ENCODE data around the gene NR1H2.
A peak's percentile ranks its signal among the peaks of the same experiment; 100 is the strongest.
"Not testable (repeated sequence)": the region's sequence is repeated elsewhere in the genome, so short reads cannot be mapped to it uniquely, and the experiment has no call there.

The NR1H2 gene

DNA sequence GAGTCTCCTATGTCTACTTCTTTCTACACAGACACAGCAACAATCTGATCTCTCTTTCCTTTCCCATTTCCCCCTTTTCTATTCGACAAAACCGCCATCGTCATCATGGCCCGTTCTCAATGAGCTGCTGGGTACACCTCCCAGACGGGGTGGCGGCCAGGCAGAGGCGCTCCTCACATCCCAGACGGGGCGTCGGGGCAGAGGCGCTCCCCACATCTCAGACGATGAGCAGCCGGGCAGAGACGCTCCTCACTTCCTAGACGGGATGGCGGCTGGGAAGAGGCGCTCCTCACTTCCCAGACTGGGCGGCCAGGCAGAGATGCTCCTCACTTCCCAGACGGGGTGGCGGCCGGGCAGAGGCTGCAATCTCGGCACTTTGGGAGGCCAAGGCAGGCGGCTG, 14.7 kb downstream of the NR1H2 start:
- in situ Hi-C loops (cut with MboI; ENCODE audit: low pct_unique_long_range_greater_than_20kb, low sequenced_read_pairs); DNase-seq: not testable (repeated sequence)

DNA sequence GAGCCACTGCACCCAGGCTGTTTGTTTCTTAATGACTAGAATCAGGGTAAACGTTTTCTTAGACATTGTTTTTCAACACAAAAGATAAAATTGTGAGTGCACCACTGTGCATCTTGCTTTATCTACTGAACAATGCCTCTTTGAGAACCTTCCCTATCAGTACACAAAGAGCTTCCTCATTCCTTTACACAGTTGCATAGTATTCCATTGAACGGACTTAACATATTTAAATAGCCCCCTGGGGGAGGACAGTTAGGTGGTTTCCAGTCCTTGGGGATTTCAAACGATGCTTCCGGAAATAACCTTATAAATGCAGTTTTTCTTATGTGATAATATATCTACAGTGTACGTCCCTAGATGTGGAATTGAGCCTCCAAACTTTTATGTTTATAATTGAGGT, 16.5 kb downstream of the NR1H2 start:
- DNase-seq: no peak

DNA sequence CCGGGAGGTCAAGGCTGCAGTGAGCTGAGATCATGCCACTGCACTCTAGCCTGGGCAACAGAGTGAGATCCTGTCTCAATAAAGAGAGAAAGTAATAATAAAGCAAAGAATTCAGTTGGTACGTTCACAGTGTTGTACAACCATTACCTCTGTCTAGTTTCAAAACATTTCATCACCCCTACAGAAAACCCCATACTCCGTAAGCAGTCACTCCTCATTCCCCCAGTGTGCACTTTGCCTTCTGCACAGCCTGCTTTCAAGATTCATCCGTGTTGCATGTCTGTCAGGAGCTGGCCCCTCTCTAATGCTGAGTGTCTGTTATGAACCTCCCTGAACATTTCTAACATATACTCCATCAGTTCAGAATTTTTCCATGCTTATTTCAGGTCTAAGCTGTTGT, 17.3 kb downstream of the NR1H2 start:
- DNase-seq: no peak
- in situ Hi-C loops (cut with MboI; ENCODE audit: low pct_unique_long_range_greater_than_20kb, low sequenced_read_pairs): no loop called here

More for the DNA sequence above, 16.5 kb downstream of the NR1H2 start:
- in situ Hi-C loops (cut with MboI; ENCODE audit: low pct_unique_long_range_greater_than_20kb, low sequenced_read_pairs): no loop called here

DNA sequence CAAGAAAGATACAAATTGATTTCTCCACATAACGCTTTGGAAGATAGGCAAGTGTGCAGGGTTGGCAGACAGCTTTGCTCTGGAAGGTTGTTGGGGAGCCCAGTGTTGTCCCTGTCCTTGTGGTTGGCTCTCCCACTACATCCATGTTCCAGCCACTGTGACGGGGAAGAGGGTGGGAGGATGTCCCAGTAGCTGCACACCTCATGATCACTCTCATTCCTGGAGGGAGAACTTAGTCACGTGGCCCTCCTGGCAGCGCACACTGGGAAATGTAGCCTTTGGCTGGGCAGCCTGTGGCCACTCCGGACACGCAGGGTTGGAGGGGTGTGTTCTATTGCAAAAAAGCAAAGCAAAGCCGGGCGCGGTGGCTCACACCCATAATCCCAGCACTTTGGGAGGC, 17.8 kb downstream of the NR1H2 start:
- DNase-seq: no peak
- in situ Hi-C loops (cut with MboI; ENCODE audit: low pct_unique_long_range_greater_than_20kb, low sequenced_read_pairs): no loop called here

DNA sequence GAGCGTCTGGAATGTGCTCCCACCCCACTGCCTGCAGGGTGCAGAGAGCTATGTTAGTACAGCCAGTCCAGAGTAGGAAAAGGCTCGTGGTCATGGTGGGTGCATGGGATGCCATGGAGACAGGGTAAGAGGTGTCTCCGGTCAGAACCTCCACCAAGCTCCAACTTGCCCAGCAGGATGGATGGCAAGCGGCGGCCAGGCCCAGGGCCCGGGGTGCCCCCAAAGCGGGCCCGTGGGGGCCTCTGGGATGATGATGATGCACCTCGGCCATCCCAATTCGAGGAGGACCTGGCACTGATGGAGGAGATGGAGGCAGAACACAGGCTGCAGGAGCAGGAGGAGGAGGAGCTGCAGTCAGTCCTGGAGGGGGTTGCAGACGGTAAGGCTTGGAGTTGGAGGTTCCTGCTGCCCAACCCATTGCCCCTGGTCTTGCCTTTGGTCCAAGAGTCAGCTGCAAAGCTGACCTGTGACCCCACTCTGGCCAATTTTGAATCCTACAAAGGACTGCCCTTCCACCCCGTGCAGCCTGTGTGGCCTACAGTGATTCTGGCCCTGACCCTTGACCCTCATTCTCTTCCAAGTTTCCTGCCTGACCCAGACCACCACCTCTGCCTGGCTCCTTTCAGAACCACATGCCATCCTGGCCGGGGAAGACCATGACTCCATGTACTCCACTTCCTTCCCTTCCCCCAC, 22.6 kb downstream of the NR1H2 start:
- DNase-seq: no peak
- in situ Hi-C loops (cut with MboI; ENCODE audit: low pct_unique_long_range_greater_than_20kb, low sequenced_read_pairs): no loop called here

DNA sequence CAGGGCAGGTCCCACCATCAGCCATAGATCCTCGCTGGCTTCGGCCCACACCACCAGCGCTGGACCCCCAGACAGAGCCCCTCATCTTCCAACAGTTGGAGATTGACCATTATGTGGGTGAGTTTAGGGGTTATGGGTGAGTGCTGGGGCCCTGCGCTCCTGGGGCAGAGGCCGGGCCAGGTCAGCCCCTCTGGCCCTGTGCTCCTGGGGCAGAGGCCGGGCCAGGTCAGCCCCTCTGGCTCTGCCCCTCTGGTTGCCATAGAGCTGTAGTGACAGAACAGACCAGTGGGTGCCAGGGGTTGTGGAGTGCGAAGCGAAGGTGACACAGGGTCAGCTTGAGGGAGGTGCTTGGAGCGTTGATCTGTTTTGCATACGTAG, 23.1 kb downstream of the NR1H2 start:
- in situ Hi-C loops (cut with MboI; ENCODE audit: low pct_unique_long_range_greater_than_20kb, low sequenced_read_pairs): no loop called here

DNA sequence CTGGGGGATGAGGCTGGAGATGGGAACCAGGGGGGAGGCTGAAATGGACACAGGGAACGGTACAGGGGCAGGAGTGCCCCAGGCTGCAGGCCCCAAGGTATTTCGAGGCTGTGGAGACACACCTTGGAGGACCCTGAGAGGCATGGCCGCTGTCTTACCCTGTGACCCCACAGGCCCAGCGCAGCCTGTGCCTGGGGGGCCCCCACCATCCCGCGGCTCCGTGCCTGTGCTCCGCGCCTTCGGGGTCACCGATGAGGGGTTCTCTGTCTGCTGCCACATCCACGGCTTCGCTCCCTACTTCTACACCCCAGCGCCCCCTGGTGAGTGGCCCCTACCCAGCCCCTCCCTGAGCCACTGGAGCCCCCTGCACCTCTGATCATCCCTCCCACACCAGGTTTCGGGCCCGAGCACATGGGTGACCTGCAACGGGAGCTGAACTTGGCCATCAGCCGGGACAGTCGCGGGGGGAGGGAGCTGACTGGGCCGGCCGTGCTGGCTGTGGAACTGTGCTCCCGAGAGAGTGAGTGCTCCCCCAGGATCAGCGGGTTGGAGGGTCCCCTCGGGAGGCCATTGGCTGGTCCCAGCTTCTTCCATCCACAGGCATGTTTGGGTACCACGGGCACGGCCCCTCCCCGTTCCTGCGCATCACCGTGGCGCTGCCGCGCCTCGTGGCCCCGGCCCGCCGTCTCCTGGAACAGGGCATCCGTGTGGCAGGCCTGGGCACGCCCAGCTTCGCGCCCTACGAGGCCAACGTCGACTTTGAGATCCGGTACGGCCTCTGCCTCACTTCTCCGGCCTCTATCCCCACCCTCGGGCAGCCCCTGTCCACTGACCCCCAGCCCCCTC, 25.6 kb downstream of the NR1H2 start:
- in situ Hi-C loops (cut with MboI; ENCODE audit: low pct_unique_long_range_greater_than_20kb, low sequenced_read_pairs): no loop called here
- no peak for DNase-seq

More for the DNA sequence above, 23.1 kb downstream of the NR1H2 start:
- no peak for DNase-seq

DNA sequence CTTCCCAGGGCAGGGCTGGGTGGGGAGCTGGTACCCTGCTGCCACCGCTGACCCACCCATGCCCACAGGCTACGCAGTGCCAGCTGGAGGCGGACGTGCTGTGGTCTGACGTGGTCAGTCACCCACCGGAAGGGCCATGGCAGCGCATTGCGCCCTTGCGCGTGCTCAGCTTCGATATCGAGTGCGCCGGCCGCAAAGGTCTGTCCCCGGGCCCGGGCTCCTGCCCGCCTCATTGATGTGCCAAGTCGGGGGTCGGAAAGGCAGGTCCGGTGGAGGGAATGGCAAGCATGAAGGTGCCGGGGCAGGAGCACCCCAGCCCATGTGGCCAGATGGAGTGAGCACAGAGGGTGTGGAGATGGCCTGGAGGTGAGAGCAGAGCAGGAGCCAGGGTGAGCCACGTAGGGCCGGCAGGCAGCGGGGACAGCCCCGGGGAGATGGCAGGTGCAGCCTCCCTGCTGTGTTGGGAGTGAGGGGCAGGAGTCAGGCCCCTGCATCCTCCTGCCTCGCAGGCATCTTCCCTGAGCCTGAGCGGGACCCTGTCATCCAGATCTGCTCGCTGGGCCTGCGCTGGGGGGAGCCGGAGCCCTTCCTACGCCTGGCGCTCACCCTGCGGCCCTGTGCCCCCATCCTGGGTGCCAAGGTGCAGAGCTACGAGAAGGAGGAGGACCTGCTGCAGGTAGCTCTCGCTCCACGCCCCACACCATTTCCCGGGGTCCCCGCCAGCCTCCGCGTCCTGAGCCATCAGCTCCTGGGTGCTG, 26.5 kb downstream of the NR1H2 start:
- no peak for DNase-seq
- in situ Hi-C loops (cut with MboI; ENCODE audit: low pct_unique_long_range_greater_than_20kb, low sequenced_read_pairs): no loop called here

DNA sequence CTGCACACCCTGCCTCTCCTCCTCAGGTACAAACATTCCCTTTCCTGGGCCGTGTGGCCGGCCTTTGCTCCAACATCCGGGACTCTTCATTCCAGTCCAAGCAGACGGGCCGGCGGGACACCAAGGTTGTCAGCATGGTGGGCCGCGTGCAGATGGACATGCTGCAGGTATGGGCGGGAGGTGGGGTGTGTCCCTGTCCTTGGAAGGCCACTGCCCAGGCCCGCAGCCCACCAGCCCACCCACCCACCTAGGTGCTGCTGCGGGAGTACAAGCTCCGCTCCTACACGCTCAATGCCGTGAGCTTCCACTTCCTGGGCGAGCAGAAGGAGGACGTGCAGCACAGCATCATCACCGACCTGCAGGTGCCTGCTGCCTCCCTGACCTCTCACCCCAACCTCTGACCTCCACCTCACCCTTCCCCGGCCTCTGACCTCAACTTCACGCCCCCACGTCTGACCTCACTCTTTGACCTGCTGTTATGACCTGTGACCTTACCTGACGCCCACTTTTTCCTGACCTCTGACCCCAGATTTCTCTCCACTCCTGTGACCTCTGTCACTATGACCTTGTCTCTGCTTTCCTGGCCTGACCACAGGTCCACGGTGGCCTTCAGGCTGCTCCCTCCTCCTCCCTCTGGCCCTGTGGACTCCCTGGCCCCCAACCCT, 30.0 kb downstream of the NR1H2 start:
- DNase-seq: no peak
- in situ Hi-C loops (cut with MboI; ENCODE audit: low pct_unique_long_range_greater_than_20kb, low sequenced_read_pairs): no loop called here

DNA sequence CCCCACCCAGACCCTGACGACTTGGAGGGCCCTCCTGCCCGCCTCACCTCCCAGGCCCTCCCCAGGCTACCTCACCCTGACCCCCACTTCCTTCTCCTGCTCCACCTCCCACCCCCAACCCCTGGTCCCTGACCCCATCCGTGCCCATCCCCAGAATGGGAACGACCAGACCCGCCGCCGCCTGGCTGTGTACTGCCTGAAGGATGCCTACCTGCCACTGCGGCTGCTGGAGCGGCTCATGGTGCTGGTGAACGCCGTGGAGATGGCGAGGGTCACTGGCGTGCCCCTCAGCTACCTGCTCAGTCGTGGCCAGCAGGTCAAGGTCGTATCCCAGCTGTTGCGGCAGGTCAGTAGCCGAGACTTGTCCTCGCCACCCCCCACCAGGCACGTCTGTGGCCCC, 30.6 kb downstream of the NR1H2 start:
- in situ Hi-C loops (cut with MboI; ENCODE audit: low pct_unique_long_range_greater_than_20kb, low sequenced_read_pairs): no loop called here
- DNase-seq: no peak

DNA sequence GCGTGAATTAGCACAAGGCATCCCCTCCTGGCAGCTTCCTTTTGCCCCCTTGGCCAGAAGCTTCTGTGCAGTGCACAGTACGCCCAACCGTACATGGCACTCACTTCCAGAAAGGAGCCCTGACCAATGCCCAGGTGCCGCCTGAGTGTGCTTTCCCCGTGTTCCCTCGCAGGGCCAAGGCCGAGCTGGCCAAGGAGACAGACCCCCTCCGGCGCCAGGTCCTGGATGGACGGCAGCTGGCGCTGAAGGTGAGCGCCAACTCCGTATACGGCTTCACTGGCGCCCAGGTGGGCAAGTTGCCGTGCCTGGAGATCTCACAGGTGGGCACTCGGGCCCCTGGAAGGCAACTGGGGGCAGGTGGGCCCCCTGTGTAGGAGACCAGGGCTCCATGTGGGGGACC, 33.1 kb downstream of the NR1H2 start:
- DNase-seq: no peak
- in situ Hi-C loops (cut with MboI; ENCODE audit: low pct_unique_long_range_greater_than_20kb, low sequenced_read_pairs): no loop called here

DNA sequence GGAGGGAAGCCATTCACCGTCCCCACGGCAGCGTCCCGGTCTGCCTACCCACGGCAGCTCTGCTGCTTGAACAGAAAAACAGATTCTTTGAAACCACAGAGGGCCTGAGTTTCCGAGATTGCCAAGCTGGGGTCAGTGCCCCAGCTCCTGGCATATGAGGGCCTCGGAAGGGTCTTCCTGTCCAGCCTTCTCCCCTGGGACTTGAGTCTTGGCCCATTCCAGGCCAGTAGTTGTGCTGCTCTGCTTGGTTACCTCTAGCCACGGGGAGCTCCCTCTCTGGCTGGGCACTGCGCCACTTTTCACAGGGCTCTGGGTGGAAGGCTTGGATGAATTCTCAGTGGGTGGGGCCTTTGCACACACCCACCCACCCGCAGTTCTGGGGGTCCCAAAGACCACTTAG, 33.9 kb downstream of the NR1H2 start:
- in situ Hi-C loops (cut with MboI; ENCODE audit: low pct_unique_long_range_greater_than_20kb, low sequenced_read_pairs): no loop called here
- no peak for DNase-seq

DNA sequence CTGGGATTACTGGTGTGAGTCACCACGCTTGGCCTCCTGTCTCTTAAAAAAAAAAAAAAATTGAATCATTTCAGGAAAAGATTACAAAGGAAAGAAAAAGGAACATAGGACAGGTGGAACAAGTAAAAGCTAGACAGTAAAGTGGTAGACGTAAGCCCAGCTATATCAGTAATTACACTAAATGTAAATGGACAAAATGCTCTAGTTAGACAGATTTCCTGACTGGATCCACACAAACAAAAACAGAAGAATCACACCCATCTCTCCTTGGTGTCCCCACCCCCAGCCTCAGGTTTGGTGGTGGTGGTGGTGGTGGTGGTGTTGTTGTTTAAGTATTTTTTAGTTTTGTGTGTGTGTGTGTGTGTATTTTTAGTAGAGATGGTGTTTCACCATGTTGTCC, 36.2 kb downstream of the NR1H2 start:
- in situ Hi-C loops (cut with MboI; ENCODE audit: low pct_unique_long_range_greater_than_20kb, low sequenced_read_pairs): no loop called here
- DNase-seq: no peak

DNA sequence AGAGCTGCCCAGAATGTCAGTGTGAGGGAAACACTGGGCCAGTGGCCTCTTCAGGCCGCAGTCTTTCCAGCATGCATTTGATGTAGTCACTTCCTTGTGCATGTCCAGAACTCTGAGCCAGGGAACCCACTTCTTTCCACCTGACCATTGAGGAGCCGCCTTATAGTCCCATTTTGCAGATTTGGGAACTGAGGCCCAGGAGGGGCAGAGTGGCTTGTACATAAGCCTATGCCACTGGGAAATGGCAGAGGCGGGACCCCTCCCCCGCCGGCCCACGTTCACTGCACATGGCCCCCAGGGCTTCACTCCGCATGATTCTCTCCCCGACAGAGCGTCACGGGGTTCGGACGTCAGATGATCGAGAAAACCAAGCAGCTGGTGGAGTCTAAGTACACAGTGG, 36.8 kb downstream of the NR1H2 start:
- in situ Hi-C loops (cut with MboI; ENCODE audit: low pct_unique_long_range_greater_than_20kb, low sequenced_read_pairs): no loop called here
- no peak for DNase-seq

DNA sequence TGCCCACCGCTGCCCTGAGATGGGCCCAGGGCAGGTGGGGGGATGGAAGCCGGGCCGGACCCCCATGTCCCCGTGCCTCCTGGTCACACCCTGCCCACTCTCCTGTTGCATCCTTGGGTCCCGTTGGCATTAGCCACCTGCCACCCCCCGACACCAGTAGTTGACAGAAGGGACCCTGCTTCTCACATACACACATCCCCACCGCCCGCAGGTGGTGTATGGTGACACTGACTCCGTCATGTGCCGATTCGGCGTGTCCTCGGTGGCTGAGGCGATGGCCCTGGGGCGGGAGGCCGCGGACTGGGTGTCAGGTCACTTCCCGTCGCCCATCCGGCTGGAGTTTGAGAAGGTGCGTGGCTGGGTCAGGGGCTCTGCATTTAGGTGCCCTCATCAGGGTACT, 37.3 kb downstream of the NR1H2 start:
- in situ Hi-C loops (cut with MboI; ENCODE audit: low pct_unique_long_range_greater_than_20kb, low sequenced_read_pairs): no loop called here

DNA sequence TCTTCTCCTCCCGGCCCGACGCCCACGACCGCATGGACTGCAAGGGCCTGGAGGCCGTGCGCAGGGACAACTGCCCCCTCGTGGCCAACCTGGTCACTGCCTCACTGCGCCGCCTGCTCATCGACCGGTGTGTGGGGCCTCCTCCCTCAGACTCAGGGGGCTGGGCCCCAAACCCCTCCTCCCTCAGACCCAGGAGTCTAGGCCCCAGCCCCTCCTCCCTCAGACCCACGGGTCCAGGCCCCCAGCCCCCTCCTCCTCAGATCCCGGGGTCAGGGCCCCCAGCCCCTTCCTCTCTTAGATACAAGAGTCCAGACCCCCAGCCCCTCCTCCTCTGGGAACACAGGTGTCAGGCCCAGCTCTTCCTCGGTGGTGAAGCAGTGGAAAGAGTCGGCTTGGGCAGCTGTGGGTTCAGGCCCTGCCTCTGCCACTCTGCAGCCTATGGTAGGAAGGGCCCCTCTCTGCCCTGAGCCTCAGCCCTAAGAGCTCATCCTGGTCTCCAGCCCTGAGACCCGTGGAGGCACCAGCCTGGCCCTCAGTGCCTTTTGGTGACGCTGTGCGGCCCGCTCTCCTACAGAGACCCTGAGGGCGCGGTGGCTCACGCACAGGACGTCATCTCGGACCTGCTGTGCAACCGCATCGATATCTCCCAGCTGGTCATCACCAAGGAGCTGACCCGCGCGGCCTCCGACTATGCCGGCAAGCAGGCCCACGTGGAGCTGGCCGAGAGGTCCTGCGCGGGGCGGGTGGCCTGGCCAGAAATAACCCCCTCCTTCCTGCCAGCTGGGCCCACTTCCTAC, 38.8 kb downstream of the NR1H2 start:
- DNase-seq: peak; percentile 75
- in situ Hi-C loops (cut with MboI; ENCODE audit: low pct_unique_long_range_greater_than_20kb, low sequenced_read_pairs): no loop called here

More for the DNA sequence above, 37.3 kb downstream of the NR1H2 start:
- DNase-seq: no peak

DNA sequence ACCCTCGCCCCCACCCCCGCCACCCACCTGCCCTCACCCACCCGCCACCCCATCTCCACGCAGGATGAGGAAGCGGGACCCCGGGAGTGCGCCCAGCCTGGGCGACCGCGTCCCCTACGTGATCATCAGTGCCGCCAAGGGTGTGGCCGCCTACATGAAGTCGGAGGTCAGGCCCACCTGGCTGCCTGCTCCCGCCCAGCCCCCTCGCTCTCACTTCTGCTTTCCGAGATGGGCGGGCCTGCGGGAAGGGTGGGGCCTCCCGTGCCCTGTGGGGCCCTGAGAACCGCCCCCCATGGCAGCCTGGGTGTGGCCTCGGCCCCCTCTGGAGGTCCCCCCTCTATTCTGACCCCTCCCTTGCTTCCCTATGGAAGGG, 39.4 kb downstream of the NR1H2 start:
- peak; percentile 75 for DNase-seq
- in situ Hi-C loops (cut with MboI; ENCODE audit: low pct_unique_long_range_greater_than_20kb, low sequenced_read_pairs): no loop called here

DNA sequence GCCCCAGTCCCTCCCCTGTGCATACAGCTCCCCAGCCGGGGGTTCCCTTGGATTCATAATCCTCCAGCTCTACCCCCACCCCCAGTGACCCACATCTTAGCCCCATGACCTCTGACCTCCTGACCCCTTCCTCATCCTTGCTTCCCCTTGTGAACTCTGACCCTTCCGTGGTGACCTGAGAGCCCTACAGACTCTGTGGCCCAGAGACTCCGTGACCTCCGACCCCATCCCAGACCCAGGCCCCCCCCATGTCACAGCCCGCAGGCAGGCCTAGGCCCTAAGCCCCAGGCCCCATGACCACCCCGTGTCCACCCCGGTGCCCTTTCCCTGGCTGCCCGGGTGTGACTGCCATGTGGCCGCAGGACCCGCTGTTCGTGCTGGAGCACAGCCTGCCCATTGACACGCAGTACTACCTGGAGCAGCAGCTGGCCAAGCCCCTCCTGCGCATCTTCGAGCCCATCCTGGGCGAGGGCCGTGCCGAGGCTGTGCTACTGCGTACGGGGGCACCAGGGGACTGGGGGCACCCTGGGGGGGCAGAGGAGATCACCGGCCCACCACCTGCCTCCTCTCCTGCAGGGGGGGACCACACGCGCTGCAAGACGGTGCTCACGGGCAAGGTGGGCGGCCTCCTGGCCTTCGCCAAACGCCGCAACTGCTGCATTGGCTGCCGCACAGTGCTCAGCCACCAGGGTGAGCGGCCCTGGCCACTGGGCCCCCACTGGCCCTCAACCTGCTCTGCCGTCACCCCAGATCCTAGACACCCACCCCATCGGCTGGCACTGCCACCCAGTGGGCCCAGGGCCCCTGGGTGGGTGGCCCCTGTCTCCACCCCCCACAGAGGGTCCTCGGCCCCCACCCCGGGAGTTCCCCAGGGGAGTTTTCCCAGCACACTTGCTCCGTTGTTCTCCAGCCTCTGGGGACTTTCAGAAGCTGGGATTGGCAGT, 40.0 kb downstream of the NR1H2 start:
- DNase-seq: no peak
- in situ Hi-C loops (cut with MboI; ENCODE audit: low pct_unique_long_range_greater_than_20kb, low sequenced_read_pairs): no loop called here
